ENCODE results near the gene ITIH5. TPM values are rescaled to one million over a fixed set of nuclear protein-coding genes. Genes with fewer than 3 reads are reported as not detected.
"Not testable (repeated sequence)": the region's sequence is repeated elsewhere in the genome, so short reads cannot be mapped to it uniquely, and the experiment has no call there.

Gene ITIH5
- total and polyA plus RNA-seq, 2 of the 8 experiments (the other 6 are each of a cell fraction or from before 2014, with no cell fraction given), result 5.8 to 7.6 TPM

GRCh38 chr10:7690885-7691597 is 24.3 kb upstream of the ITIH5 start:
- H3K14ac ChIP-seq (ENCODE audit: insufficient read length); H3K4me3 ChIP-seq (ENCODE audit: extremely low read depth in 1 of 4, insufficient read depth in 2 of 4, low read depth in 3 of 4, low read length in 4 of 4); H3K56ac ChIP-seq (replicated peaks; ENCODE audit: insufficient read length, low read depth, low read length); H2BK12ac ChIP-seq (ENCODE audit: low read depth, low read length); DNase-seq (ENCODE audit: low read depth in 1 of 2, low spot score in 2 of 2); H2BK15ac ChIP-seq (ENCODE audit: low read length); H2AFZ ChIP-seq (ENCODE audit: low read length); H3K4me1 ChIP-seq (replicated peaks in 1 of 4; ENCODE audit: control insufficient read depth in 3 of 4, insufficient read depth in 4 of 4, low read length in 3 of 4); H4K8ac ChIP-seq (ENCODE audit: extremely low read depth, insufficient read depth, low read length); H3K4ac ChIP-seq (replicated peaks; ENCODE audit: insufficient read length, low read depth, low read length); H3K23me2 ChIP-seq (ENCODE audit: low read depth, low read length); H3K27ac ChIP-seq (ENCODE audit: low read depth, low read length); H3K79me1 ChIP-seq (ENCODE audit: low read depth, low read length); H3K79me2 ChIP-seq (ENCODE audit: control insufficient read depth in 1 of 2, insufficient read depth in 2 of 2, low read length in 2 of 2); H2AK5ac ChIP-seq (ENCODE audit: low read depth, low read length); FAIRE-seq; POLR2A ChIA-PET (ENCODE audit: partially characterized antibody); H4K20me1 ChIP-seq (replicated peaks in 1 of 2; ENCODE audit: control insufficient read depth in 1 of 2, insufficient read depth in 2 of 2, low read length in 2 of 2); H3K18ac ChIP-seq (ENCODE audit: extremely low read depth, low read length); H3K27me3 ChIP-seq (replicated peaks in 1 of 4; ENCODE audit: control insufficient read depth in 3 of 4, extremely low read depth in 1 of 4, insufficient read depth in 3 of 4, low read length in 3 of 4); H2BK5ac ChIP-seq (ENCODE audit: low read depth, low read length); H3K9ac ChIP-seq (replicated peaks in 1 of 4; ENCODE audit: extremely low read depth in 1 of 4, low read depth in 3 of 4, low read length in 3 of 4); H4K91ac ChIP-seq (replicated peaks; ENCODE audit: insufficient read length, low read length); H3K36me3 ChIP-seq (ENCODE audit: control insufficient read depth in 2 of 4, insufficient read depth in 4 of 4, low read length in 3 of 4); H3K23ac ChIP-seq (ENCODE audit: insufficient read length); H3K4me2 ChIP-seq (ENCODE audit: insufficient read depth in 1 of 2, low read depth in 2 of 2, low read length in 2 of 2); H2BK20ac ChIP-seq (ENCODE audit: low read length); H2BK120ac ChIP-seq (replicated peaks; ENCODE audit: low read depth, low read length); H4K5ac ChIP-seq (ENCODE audit: insufficient read length, low read depth, low read length): not testable (repeated sequence)
- H3K9me3 ChIP-seq (ENCODE audit: insufficient read depth in 2 of 2, low read depth in 1 of 2, low read length in 1 of 2), result peaks cover 25 to 29% of the 10 kb centered on the region in 2 experiments
- 92% methylated on average over 3 of the region's 3 CpGs; no CpG with 5 or more reads in 1 of the 2 experiments for WGBS, 2 experiments (ENCODE audit: extremely low coverage in 1 of 2, insufficient coverage in 1 of 2, insufficient read length in 1 of 2, insufficient replicate concordance in 2 of 2, low coverage in 1 of 2, low lambda C conversion rate in 2 of 2, missing lambda C conversion rate in 1 of 2)
- CTCF ChIA-PET (ENCODE audit: partially characterized antibody), result interaction anchor here (1.1 kb wide), 1 partner anchor 165 kb away, joined by 5 read pairs; no protein-coding TSS in a partner anchor

Measured in H1 (cell line).